ENCODE results near the gene VIPR2.

DNA sequence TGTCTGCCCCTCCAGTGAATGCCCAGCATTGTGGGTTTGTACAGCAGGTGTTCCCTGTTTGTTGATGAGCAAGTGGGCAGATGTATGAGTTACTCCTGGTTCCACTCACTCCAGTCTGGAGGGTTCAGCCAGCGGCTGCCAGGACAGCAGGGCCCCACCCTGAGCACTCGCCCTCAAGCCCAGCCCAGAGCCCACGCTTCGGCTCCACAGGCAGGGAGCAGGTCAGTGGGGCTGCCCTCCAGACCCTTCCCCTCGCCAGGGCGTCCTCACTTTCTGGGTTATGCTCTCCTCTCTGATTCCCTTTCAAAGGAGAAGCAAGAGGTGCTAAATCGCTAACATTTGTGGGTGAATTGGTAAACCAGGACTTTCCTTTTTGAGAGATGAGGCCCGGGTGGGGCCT is 4.8 kb upstream of the VIPR2 start:
- TF ChIP-seq POLR2A (IDR thresholded peaks at IDR 0.05) = no peak
- TF ChIP-seq, protein P1, sequence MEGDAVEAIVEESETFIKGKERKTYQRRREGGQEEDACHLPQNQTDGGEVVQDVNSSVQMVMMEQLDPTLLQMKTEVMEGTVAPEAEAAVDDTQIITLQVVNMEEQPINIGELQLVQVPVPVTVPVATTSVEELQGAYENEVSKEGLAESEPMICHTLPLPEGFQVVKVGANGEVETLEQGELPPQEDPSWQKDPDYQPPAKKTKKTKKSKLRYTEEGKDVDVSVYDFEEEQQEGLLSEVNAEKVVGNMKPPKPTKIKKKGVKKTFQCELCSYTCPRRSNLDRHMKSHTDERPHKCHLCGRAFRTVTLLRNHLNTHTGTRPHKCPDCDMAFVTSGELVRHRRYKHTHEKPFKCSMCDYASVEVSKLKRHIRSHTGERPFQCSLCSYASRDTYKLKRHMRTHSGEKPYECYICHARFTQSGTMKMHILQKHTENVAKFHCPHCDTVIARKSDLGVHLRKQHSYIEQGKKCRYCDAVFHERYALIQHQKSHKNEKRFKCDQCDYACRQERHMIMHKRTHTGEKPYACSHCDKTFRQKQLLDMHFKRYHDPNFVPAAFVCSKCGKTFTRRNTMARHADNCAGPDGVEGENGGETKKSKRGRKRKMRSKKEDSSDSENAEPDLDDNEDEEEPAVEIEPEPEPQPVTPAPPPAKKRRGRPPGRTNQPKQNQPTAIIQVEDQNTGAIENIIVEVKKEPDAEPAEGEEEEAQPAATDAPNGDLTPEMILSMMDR (IDR thresholded peaks at IDR 0.05) = no peak
